ENCODE data around the gene C16orf54. TPM values are rescaled to one million over a fixed set of nuclear protein-coding genes. Genes with fewer than 3 reads are reported as not detected.
"Not testable (repeated sequence)": the region's sequence is repeated elsewhere in the genome, so short reads cannot be mapped to it uniquely, and the experiment has no call there.

C16orf54 gene
- total RNA-seq, 1 donor from 2014 or later = 2.1 TPM

DNA sequence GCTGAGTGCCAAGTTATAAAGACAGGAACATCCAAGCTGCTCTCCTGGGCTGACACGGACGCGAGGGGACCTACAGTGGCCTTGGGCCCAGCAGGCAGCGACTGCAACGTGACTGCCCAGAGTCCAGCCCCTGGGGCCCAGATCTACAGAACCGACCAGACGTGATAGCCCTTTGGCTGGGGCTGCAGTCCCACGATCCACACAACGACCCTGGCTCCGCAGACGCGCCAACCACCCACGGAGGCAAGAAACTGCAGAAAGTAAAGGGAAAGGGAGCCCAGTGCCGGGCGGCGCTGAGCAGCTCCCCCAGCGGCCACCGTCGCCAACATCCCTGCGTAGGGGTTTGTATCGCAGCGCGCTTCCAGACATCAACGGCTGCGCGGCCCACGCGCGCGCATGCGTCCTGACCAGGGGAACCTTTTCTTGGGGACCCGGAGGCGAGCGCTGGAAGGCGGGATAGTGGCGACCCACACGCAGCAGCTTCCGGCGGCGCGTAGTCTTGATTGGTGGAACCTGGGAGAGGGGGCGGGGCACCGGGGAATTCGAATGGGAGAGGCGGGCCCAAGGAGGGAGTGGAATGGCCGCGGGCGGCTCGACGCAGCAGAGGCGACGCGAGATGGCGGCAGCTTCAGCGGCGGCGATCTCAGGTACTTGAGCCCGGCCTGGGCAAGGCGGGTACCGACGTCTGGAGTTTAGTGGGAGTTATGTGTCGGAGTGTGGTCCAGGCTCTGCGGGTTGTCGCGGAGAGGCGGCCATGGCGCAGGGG is 44.6 kb upstream of the C16orf54 start, which contains the start of gene KIF22:
TSS of gene KIF22 (plus strand) at position 569 of the 766 bp plus-strand sequence. CDS start at position 578, 9 bp downstream.
- H3K36me3 Mint-ChIP-seq = peaks cover 15% of the 10 kb centered on the region
- TF ChIP-seq CTCF (conservative IDR thresholded peaks at IDR 0.05) = peak; percentile 84
- peak within 1 kb of the TSS; percentile 99 for H3K27ac Mint-ChIP-seq
- peak; percentile 100 for DNase-seq (ENCODE audit: extremely low spot score, unreplicated experiment)
- peaks cover 24% of the 10 kb centered on the region for H3K4me1 Mint-ChIP-seq (ENCODE audit: unreplicated experiment)
- peak within 1 kb of the TSS; percentile 98 for H3K4me3 Mint-ChIP-seq
- H3K9me3 Mint-ChIP-seq = no peaks in the 10 kb centered on the region
- no peaks in the 10 kb centered on the region for H3K27me3 Mint-ChIP-seq

- no peak for TF ChIP-seq CTCF (conservative IDR thresholded peaks at IDR 0.05)
- no peak for DNase-seq (ENCODE audit: extremely low spot score, unreplicated experiment)
- H3K4me3 Mint-ChIP-seq = peak overlapping the region; percentile 98
- H3K27me3 Mint-ChIP-seq = no peaks in the 10 kb centered on the region
- peak overlapping the region; percentile 99 for H3K27ac Mint-ChIP-seq
- peaks cover 24% of the 10 kb centered on the region for H3K4me1 Mint-ChIP-seq (ENCODE audit: unreplicated experiment)
- no peaks in the 10 kb centered on the region for H3K9me3 Mint-ChIP-seq
- H3K36me3 Mint-ChIP-seq = peaks cover 15% of the 10 kb centered on the region
Observed at GRCh38 chr16:29789775-29790182, 44.0 kb upstream of the C16orf54 start.

DNA sequence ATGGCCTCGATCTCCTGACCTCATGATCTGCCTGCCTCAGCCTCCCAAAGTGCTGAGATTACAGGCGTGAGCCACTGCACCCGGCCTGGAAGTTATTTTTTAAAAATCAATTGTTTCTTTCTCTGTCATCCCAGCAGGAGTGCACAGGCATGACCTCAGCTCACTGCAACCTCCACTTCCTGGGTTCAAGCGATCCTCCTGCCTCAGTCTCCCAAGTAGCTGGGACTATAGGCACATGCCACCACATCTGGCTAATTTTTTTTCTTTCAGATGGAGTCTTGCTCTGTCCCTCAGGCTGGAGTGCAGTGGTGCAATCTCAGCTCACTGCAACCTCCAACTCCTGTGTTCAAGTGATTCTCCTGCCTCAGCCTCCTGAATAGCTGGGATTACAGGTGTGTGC is 41.4 kb upstream of the C16orf54 start:
- not testable (repeated sequence) for H3K9me3 Mint-ChIP-seq; H3K36me3 Mint-ChIP-seq; H3K27ac Mint-ChIP-seq; H3K27me3 Mint-ChIP-seq; DNase-seq (ENCODE audit: extremely low spot score, unreplicated experiment); H3K4me3 Mint-ChIP-seq
- peaks cover 28% of the 10 kb centered on the region for H3K4me1 Mint-ChIP-seq (ENCODE audit: unreplicated experiment)

GRCh38 chr16:29784901-29785500 is 39.2 kb upstream of the C16orf54 start:
- no peaks in the 10 kb centered on the region for H3K36me3 Mint-ChIP-seq
- no peaks in the 10 kb centered on the region for H3K27me3 Mint-ChIP-seq
- no peak overlapping the region for H3K27ac Mint-ChIP-seq
- H3K4me1 Mint-ChIP-seq (ENCODE audit: unreplicated experiment) = peaks cover 18% of the 10 kb centered on the region
- H3K4me3 Mint-ChIP-seq = peak overlapping the region; percentile 68
- TF ChIP-seq CTCF (conservative IDR thresholded peaks at IDR 0.05) = peak; percentile 88
- DNase-seq (ENCODE audit: extremely low spot score, unreplicated experiment) = peak; percentile 79
- H3K9me3 Mint-ChIP-seq = no peaks in the 10 kb centered on the region

GRCh38 chr16:29784157-29784556 is 38.4 kb upstream of the C16orf54 start:
- TF ChIP-seq CTCF (conservative IDR thresholded peaks at IDR 0.05) = no peak
- Mint-ChIP-seq H3K9me3 (no peaks in the 10 kb centered on the region), H3K4me3 (no peak overlapping the region), H3K36me3 (no peaks in the 10 kb centered on the region), H3K27ac (peak overlapping the region; percentile 86), H3K4me1 (ENCODE audit: unreplicated experiment) (peaks cover 16% of the 10 kb centered on the region), H3K27me3 (no peaks in the 10 kb centered on the region)
- no peak for DNase-seq (ENCODE audit: extremely low spot score, unreplicated experiment)

- not testable (repeated sequence) for H3K36me3 Mint-ChIP-seq; DNase-seq (ENCODE audit: extremely low spot score, unreplicated experiment); H3K27me3 Mint-ChIP-seq; H3K9me3 Mint-ChIP-seq
- Mint-ChIP-seq H3K4me1 (ENCODE audit: unreplicated experiment) (peaks cover 16% of the 10 kb centered on the region), H3K4me3 (peak overlapping the region; percentile 10), H3K27ac (peak overlapping the region; percentile 86)
Observed at GRCh38 chr16:29783094-29783953, 37.5 kb upstream of the C16orf54 start.
